SIG-M5 treated with dmso at 0.1 percent for 504 hours (cell line): Measurements from ENCODE around the gene SLC39A13.

ENCODE experiments used
- DNase-seq: peaks from one replicate; lab custom pipeline; 2025; ENCODE audit not compliant: unreplicated experiment; lab: John Stamatoyannopoulos, UW

SLC39A13 gene

GRCh38 chr11:47407746-47408590 is at the start of gene SLC39A13:
TSS of gene SLC39A13 (plus strand) at chr11:47408590. CDS start at chr11:47410095, 1,505 bp downstream.
- DNase-seq = peak; percentile 97

- DNase-seq = no peak
Observed at GRCh38 chr11:47358731-47359051, 49.7 kb upstream of the SLC39A13 start.

- no peak for DNase-seq
Observed at GRCh38 chr11:47359162-47359561, 49.2 kb upstream of the SLC39A13 start.

GRCh38 chr11:47359586-47359985 is 48.8 kb upstream of the SLC39A13 start:
- peak; percentile 38 for DNase-seq

GRCh38 chr11:47360341-47360740 is 48.0 kb upstream of the SLC39A13 start:
- no peak for DNase-seq

- no peak for DNase-seq
Observed at GRCh38 chr11:47361419-47361818, 47.0 kb upstream of the SLC39A13 start.

GRCh38 chr11:47366020-47366490 is 42.3 kb upstream of the SLC39A13 start:
- DNase-seq = no peak

- no peak for DNase-seq
Observed at GRCh38 chr11:47369676-47370075, 38.7 kb upstream of the SLC39A13 start.

- DNase-seq = no peak
Observed at GRCh38 chr11:47372422-47372821, 36.0 kb upstream of the SLC39A13 start.

GRCh38 chr11:47373876-47374719 is 34.3 kb upstream of the SLC39A13 start:
- peak; percentile 43 for DNase-seq

GRCh38 chr11:47374720-47375019 is 33.7 kb upstream of the SLC39A13 start:
- DNase-seq = no peak

- peak; percentile 33 for DNase-seq
Observed at GRCh38 chr11:47375020-47375419, 33.4 kb upstream of the SLC39A13 start.

- DNase-seq = no peak
Observed at GRCh38 chr11:47375546-47376085, 32.8 kb upstream of the SLC39A13 start.

GRCh38 chr11:47376107-47376524 is 32.3 kb upstream of the SLC39A13 start:
- DNase-seq = no peak

- peak; percentile 80 for DNase-seq
Observed at GRCh38 chr11:47376525-47377371, 31.6 kb upstream of the SLC39A13 start.

GRCh38 chr11:47377571-47378009 is 30.8 kb upstream of the SLC39A13 start:
- no peak for DNase-seq

- DNase-seq = peak; percentile 89
Observed at GRCh38 chr11:47378010-47378835, 30.2 kb upstream of the SLC39A13 start, which contains the start of gene SPI1. TSS of gene SPI1 (minus strand) at chr11:47378547. CDS start at chr11:47378353, 194 bp downstream.

GRCh38 chr11:47378836-47379170 is 29.6 kb upstream of the SLC39A13 start:
- no peak for DNase-seq

- DNase-seq = no peak
Observed at GRCh38 chr11:47379317-47379716, 29.1 kb upstream of the SLC39A13 start.

GRCh38 chr11:47380078-47380477 is 28.3 kb upstream of the SLC39A13 start:
- DNase-seq = no peak
